Stimulated activated CD8-positive, alpha-beta memory T cell treated with anti-CD3 and anti-CD28 coated beads, Interleukin-15, amount 100 ng/mL, for 24 hours (primary cell): ENCODE measurements around the gene KRT7.

ENCODE experiments used
- DNase-seq: peaks from one replicate; pipeline ENCODE4 v3.0.0-alpha.2; 2020; ENCODE audit warnings: low read depth

KRT7 gene

GRCh38 chr12:52199294-52199919 lies 33.6 kb upstream of the KRT7 start:
- no peak for DNase-seq

DNA sequence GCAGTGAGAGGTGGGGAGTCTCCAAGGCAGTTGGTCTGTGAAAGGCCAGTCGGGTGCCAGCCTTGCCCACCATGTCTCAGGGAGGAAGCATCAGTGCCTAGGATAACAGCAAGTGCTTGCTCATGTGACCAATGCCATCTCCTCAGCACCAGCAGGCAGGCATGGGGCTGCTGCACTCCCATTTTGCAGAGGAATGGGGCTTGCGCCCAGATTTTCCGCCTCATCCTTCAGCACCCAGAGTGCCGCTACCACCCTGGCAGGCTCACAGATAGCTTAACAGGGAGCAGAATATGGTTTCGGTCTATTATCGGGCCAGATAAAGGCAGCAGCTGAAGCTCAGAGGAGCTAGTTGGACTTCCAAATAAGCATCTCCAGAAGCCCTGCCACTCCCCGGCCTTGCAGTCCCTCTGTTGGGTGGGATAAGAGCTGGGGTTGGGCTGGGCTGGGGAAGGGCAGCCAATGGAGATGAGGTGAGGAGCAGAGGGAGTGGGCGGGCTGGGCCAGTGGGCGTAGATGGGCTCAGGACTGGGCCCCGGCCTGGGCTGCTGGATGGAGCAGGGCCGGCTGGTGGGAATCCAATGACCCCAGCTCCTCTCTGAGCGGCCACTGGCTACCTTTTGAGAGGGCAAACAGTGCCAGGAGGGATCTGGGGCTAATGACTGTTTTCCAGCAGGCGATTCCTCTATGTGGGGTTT lies 32.8 kb upstream of the KRT7 start:
- DNase-seq, result no peak

GRCh38 chr12:52200781-52201450 lies 32.1 kb upstream of the KRT7 start:
- no peak for DNase-seq

DNA sequence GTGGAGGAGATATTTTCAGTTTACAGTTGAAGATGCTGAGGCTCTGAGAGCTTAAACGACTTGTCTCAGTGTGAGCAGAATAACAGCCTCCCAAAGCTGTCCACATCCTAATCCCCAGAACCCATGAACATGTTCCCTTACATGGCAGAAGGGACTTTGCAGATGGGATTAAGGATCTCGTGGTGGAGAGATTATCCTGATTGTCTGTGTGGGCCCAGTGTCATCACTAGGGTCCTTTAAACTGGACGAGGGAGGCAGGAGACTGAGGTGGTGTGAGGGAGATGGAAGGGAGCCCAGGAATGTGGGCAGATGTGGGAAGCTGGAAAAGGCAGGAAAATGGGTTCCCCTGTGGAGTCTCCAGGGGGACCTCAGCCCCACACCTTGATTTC lies 31.6 kb upstream of the KRT7 start:
- DNase-seq, result no peak

GRCh38 chr12:52202361-52203078 lies 30.5 kb upstream of the KRT7 start:
- no peak for DNase-seq

GRCh38 chr12:52203079-52203921 lies 29.7 kb upstream of the KRT7 start:
- no peak for DNase-seq

DNA sequence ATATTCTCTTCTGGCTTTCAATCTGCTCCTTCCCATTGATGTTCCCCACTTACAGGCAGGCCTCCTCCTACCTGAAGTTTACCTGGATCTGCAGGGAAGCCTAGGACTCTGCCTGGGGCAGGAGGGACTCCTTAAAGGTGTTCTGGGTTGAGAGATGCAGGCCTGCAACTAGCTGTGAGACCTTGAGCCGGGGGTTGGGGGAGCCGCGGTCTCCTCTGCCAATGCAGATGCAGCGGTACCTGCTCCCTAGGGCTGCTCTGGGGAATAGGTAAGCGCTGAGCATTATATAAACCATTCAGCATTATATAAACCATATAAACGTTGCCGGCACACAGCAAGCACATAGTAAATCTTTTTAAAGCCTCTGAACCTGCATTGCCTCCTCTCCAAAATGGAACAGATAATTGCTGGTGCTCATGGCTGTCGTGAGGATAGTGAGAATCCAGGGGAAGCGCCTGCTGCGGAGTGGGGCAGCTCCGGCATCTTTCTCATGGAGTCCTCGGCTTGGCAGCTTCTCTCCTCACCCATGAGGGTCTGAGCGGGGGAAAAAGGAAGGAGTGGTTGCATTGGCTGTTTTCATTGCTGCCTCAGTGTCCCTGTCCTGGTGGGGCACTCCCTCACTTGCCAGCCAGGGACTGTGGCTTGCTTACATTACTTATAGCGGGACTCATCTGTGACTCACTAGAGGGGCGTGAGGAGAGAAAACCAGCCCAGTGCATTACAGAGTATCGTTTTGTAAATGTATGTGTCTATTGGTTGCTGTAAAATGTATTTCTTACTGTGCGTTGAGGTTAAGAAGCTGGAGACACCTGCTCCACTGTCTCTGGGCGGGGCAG lies 28.7 kb upstream of the KRT7 start:
- no peak for DNase-seq

GRCh38 chr12:52204931-52205505 lies 28.0 kb upstream of the KRT7 start:
- no peak for DNase-seq

DNA sequence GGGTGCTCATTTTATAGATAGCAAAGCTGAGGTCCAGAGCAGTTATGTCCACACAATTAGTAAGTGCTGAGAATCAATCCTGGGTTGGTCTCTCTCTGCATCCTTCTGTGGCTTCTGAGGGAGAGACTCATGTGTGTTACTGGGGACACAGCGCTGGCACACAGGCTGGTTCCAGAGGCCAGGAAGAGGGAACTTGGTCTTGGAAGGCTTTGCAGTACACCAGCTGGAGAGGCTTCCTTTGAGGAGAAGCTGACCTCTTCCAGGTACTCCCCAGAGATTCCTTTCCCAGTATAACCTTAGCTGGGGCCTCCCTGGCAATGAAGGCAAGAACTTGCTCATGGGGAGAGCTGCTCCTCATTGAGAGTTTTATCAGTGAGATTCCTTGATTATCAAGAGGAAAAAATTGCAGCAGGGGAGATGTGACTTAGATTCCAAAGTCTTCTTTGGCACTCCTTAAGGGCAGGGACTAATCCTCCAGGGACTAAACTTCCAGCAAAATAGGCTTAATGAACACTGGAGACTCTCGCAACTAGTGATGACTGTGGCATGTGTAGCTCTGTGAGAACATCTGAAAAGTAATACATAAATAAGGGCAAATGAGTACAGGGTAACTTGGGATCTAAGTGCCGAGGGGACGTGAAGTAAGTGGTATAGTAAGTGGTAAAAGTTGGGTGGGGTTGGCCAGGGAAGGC lies 27.3 kb upstream of the KRT7 start:
- DNase-seq, result no peak

DNA sequence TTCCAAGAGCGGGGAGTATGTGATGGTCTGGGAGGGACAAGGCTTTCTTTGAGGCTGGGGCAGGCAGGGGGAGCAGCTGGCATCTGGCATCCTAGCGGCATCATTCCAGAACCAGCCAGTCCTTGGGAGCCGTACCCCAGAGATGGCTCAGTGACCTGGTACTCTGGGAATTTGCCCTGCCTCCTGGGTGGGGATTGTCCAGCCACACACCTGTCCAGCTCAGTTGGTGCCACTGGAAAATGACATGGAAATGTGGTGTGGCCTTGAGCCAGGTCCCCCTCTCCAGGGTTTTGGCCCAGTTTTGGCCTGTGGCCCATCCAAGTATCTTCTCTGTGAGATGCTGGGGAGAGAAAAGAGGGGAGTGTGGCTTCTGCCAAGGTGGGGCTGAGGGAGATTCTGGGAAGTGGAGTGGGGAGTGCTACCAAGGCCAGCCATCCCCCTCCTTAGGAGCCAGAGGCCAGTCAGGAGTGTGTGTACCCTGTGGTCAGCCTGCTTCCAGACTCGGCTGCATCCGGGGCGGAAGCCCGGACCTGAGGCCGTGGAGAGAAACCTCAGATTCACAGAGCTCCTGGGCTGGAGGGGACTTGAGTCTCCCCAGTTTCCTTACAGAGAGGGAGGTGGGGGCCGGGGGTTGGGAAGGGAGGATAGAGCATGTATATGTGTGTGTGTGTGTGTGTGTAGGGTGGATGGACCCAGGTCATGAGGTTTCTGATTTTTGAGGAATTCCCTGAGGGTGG lies 26.6 kb upstream of the KRT7 start:
- no peak for DNase-seq

DNA sequence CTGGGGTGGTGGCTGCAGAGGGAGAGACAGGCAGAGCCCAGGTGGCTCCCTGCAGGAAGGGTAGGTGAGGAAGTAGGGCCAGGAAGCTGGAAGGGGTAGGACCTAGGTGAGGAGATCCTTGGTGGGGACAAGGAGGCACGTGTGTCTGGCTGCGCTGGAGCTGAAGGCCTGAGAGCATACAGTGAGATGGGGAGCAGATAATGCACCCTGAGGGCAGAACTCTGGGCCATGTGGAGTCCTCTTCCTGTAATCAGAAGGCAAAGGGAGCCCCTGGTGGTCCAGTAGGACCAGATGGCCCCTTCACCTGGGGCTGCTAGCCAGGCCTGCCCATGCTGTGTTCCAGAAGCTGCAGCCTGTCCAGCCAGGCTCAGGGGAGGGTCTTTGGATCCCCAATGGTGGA lies 25.9 kb upstream of the KRT7 start:
- no peak for DNase-seq

DNA sequence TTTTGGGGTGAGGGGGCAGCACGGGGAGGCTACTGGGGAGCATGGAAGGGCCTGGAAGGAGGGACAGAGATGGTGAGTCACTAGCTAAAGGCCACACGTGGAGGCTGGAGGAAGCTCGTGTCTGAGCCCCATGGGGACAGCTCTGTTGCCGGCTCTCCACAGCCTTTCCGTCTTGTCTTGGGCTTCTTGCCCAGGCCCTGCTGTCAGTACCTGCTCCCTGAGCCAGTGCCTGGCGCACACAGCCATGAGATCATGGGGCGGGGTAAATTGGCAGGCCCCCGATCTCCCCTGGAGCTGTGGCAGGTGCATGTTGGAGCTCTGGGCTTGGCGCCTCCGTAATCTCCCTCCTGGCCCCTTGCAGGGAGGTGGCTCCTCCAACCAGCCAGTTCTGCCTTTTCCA lies 25.1 kb upstream of the KRT7 start:
- DNase-seq, result no peak

DNA sequence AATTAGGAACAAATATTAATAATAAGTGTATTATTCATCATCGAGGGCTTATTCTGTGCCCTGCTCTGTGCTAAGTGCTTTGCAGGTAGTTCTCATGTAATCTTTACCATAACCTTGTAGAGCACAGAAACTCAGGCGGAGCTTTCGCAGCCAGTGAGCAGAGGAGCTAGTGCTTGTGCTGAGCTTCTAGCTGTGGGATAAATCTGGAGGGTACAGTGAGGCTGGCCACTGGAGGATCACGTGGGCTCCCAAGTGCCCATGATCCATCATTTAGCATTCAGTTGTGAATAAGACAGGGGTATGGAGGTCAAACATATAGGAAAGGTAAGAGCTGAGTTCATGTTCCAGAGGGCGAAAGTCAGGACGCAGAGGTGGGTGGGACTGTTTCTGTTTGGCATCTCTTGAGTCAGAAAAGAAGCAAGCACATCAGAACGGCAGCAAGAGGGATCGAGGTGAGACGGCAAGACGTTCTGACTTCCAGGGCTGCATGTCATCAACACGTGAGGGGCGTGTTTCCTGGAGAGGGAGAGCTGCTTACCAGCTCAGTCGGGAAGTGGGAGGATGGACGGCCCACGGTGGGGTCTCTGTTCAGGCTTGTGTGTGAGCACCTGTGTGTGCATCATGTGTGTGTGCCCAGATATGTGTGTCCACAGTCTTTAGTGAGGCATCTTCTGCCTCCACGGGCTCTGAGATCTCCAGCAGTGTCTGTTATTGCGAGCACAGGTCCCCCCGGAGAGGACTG lies 24.4 kb upstream of the KRT7 start:
- no peak for DNase-seq

DNA sequence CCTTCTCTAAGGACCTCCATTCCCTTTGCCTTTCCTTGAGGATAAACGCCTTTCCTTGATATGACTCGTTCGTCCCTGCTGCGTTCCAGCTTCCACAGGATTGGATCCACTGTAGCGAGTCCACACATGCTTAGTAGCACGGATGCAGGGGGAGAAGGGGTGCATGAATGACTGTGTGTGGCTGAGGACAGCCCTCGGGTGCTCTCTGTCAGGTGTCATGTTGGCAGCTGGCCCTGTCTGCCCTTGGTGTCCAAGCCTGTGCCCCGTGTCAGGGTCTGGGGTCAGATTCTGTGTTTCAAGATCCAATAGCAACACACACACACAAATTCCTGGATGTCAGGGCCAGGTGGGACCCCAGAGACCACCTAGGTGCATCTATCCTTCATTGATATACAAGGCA lies 23.7 kb upstream of the KRT7 start:
- no peak for DNase-seq

DNA sequence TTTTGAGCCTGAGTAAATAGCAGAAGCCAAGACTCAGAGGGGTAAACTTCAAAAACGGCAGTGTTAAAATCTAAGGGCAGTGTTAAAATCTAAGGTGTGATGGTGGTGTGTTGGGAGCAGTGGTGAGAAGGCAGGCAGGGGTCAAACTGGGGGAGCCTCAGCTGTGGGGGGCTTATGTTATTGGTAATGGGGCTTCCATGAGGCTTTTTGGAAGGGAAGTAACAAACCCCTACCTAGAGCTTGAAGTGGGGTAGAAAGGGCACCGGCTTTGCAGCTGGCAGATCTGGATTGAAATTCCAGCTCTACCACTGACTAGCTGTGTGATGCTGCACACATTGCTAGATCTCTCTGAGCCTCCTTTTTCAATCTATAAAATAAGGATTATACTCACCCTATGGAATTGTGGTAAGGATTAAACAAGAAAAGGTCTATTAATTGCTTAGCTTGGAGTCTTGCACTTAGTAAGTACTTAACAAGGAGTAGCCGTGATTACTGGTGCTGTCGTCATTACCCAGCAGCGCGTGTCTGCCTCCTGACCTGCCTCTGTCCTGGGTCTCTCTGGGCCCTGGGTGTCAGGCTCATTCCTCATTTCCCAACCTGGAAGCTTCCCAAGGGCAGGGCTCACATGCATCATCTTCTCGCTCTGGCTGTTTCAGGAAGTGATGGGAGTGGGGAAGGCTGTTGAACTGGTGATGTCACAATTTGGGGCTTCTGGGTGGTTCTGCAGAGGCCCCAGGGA lies 22.7 kb upstream of the KRT7 start:
- DNase-seq, result no peak

DNA sequence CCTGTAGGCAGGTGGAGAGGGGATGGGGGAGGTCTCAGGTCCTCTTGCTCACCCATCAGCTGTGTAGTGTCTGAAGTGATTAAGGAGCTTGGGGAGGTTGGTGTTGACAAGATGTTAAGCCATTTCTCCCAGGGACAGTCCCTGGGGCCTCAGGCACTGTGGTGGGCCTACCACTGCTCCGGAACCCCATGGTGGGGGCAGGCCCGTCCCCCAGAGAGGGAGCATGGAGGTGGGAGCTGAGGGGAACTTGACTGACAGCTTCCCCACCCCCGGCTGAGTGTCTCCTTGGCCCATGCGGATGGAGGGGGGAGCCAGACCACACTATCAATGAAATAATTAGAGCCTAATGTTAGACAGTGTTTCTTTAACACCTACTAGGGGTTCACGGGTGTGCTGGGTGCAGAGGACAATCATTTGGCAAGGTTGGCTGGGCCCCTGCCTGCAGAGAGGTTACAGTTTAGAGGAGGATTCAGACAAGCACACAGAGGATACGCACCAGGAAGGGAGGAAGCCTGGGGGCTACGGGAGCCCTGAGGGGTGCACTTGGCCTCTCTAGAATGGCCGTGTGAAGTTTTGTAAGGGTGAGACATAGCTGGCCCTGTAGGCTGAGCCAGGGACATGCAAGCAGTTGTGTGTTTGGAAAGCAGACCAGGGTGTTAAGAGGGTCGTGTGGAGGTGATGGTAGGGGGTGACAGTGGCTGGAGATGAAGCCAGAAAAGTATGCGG lies 22.0 kb upstream of the KRT7 start:
- no peak for DNase-seq
